ENCODE results near the gene ACOXL. TPM values are rescaled to one million over a fixed set of nuclear protein-coding genes. Genes with fewer than 3 reads are reported as not detected.
"Not testable (repeated sequence)": the region's sequence is repeated elsewhere in the genome, so short reads cannot be mapped to it uniquely, and the experiment has no call there.

ACOXL gene
- polyA plus RNA-seq, 4 donors, result 0.06 to 0.56 TPM; not detected in 2

- H3K4me1 ChIP-seq (ENCODE audit: control insufficient read depth in 3 of 3, insufficient read depth in 2 of 3, low read depth in 1 of 3, low read length in 2 of 3), result peaks cover 0 to 4% (median 0%) of the 10 kb centered on the region in 3 donors
- H3K36me3 ChIP-seq (ENCODE audit: control insufficient read depth in 3 of 3, insufficient read depth in 2 of 3, low read depth in 1 of 3, low read length in 3 of 3), result no peaks in the 10 kb centered on the region
- no peaks in the 10 kb centered on the region for H3K9me3 ChIP-seq (ENCODE audit: control insufficient read depth in 2 of 2, insufficient read depth in 1 of 2, low read depth in 1 of 2, low read length in 1 of 2)
- H3K27ac ChIP-seq (ENCODE audit: low read depth in 1 of 3, low read length in 2 of 3), result no peak overlapping the region
- DNase-seq (peak in 1 of 2 donors; percentile 22), FAIRE-seq (no peak)
- H3K4me3 ChIP-seq (ENCODE audit: low read depth in 1 of 3, low read length in 3 of 3), result no peak overlapping the region
- WGBS, 3 donors, result 85 to 88% (median 88%) methylated on average over 8 of the region's 8 CpGs
- no peaks in the 10 kb centered on the region for H3K27me3 ChIP-seq (ENCODE audit: control insufficient read depth in 3 of 3, insufficient read depth in 3 of 3, low read length in 3 of 3)
Measured at GRCh38 chr2:110852541-110853263, 120.3 kb downstream of the ACOXL start.

- Histone ChIP-seq H3K27ac (ENCODE audit: low read depth in 1 of 3, low read length in 2 of 3) (no peak overlapping the region), H3K27me3 (ENCODE audit: control insufficient read depth in 3 of 3, insufficient read depth in 3 of 3, low read length in 3 of 3) (peaks cover 0 to 4% (median 0%) of the 10 kb centered on the region in 3 donors), H3K36me3 (ENCODE audit: control insufficient read depth in 3 of 3, insufficient read depth in 2 of 3, low read depth in 1 of 3, low read length in 3 of 3) (no peaks in the 10 kb centered on the region), H3K4me3 (ENCODE audit: low read depth in 1 of 3, low read length in 3 of 3) (no peak overlapping the region), H3K4me1 (ENCODE audit: control insufficient read depth in 3 of 3, insufficient read depth in 2 of 3, low read depth in 1 of 3, low read length in 2 of 3) (peaks cover 0 to 4% (median 0%) of the 10 kb centered on the region in 3 donors), H3K9me3 (ENCODE audit: control insufficient read depth in 2 of 2, insufficient read depth in 1 of 2, low read depth in 1 of 2, low read length in 1 of 2) (no peaks in the 10 kb centered on the region)
- DNase-seq (peak; percentile 51 to 59), FAIRE-seq (no peak)
- 23 to 39% (median 23%) methylated on average over 5 of the region's 5 CpGs for WGBS, 3 donors
Measured at GRCh38 chr2:110853516-110853915, 121.1 kb downstream of the ACOXL start.

DNA sequence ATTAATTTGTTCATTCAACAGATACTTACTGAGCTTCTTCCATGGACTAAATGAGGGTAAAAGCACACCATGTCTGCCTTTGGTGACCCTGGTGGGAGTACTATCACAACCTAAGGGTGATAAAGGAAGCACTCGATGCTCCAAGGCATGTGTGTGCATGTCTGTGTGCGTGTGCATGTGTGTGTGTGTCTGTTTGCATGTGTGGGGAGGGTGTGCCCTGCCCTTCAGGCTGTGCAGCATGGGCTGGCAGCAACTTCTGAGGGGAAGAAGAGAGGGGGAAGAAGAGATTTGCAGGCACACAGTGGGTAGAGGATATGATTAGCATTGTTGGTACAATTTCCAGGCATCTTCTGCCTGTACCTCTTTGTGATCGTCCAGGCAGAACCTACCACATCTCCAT, 121.6 kb downstream of the ACOXL start:
- DNase-seq, result no peak
- Histone ChIP-seq H3K9me3 (ENCODE audit: control insufficient read depth in 2 of 2, insufficient read depth in 1 of 2, low read depth in 1 of 2, low read length in 1 of 2) (no peaks in the 10 kb centered on the region), H3K27me3 (ENCODE audit: control insufficient read depth in 3 of 3, insufficient read depth in 3 of 3, low read length in 3 of 3) (peaks cover 0 to 4% (median 0%) of the 10 kb centered on the region in 3 donors), H3K27ac (ENCODE audit: low read depth in 1 of 3, low read length in 2 of 3) (no peak overlapping the region), H3K4me1 (ENCODE audit: control insufficient read depth in 3 of 3, insufficient read depth in 2 of 3, low read depth in 1 of 3, low read length in 2 of 3) (peaks cover 0 to 2% (median 0%) of the 10 kb centered on the region in 3 donors), H3K36me3 (ENCODE audit: control insufficient read depth in 3 of 3, insufficient read depth in 2 of 3, low read depth in 1 of 3, low read length in 3 of 3) (no peaks in the 10 kb centered on the region), H3K4me3 (ENCODE audit: low read depth in 1 of 3, low read length in 3 of 3) (no peak overlapping the region)
- WGBS, 3 donors, result 86 to 89% (median 88%) methylated on average over 3 of the region's 3 CpGs
- FAIRE-seq, result no peak

- Histone ChIP-seq H3K27me3 (ENCODE audit: control insufficient read depth in 3 of 3, insufficient read depth in 3 of 3, low read length in 3 of 3) (peaks cover 0 to 4% (median 0%) of the 10 kb centered on the region in 3 donors), H3K36me3 (ENCODE audit: control insufficient read depth in 3 of 3, insufficient read depth in 2 of 3, low read depth in 1 of 3, low read length in 3 of 3) (no peaks in the 10 kb centered on the region), H3K27ac (ENCODE audit: low read depth in 1 of 3, low read length in 2 of 3) (no peak overlapping the region), H3K4me1 (ENCODE audit: control insufficient read depth in 3 of 3, insufficient read depth in 2 of 3, low read depth in 1 of 3, low read length in 2 of 3) (no peaks in the 10 kb centered on the region), H3K4me3 (ENCODE audit: low read depth in 1 of 3, low read length in 3 of 3) (no peak overlapping the region), H3K9me3 (ENCODE audit: control insufficient read depth in 2 of 2, insufficient read depth in 1 of 2, low read depth in 1 of 2, low read length in 1 of 2) (no peaks in the 10 kb centered on the region)
- FAIRE-seq (no peak), DNase-seq (peak; percentile 8 to 18)
Measured at GRCh38 chr2:110854355-110855081, 122.1 kb downstream of the ACOXL start.

- H3K9me3 ChIP-seq (ENCODE audit: control insufficient read depth in 2 of 2, insufficient read depth in 1 of 2, low read depth in 1 of 2, low read length in 1 of 2); H3K27ac ChIP-seq (ENCODE audit: low read depth in 1 of 3, low read length in 2 of 3); H3K4me1 ChIP-seq (ENCODE audit: control insufficient read depth in 3 of 3, insufficient read depth in 2 of 3, low read depth in 1 of 3, low read length in 2 of 3); H3K36me3 ChIP-seq (ENCODE audit: control insufficient read depth in 3 of 3, insufficient read depth in 2 of 3, low read depth in 1 of 3, low read length in 3 of 3); FAIRE-seq; DNase-seq; H3K27me3 ChIP-seq (ENCODE audit: control insufficient read depth in 3 of 3, insufficient read depth in 3 of 3, low read length in 3 of 3); H3K4me3 ChIP-seq (ENCODE audit: low read depth in 1 of 3, low read length in 3 of 3): not testable (repeated sequence)
- WGBS, 3 donors, result 91 to 94% (median 92%) methylated on average over 7 of the region's 7 CpGs
Measured at GRCh38 chr2:110855841-110856240, 123.5 kb downstream of the ACOXL start.

DNA sequence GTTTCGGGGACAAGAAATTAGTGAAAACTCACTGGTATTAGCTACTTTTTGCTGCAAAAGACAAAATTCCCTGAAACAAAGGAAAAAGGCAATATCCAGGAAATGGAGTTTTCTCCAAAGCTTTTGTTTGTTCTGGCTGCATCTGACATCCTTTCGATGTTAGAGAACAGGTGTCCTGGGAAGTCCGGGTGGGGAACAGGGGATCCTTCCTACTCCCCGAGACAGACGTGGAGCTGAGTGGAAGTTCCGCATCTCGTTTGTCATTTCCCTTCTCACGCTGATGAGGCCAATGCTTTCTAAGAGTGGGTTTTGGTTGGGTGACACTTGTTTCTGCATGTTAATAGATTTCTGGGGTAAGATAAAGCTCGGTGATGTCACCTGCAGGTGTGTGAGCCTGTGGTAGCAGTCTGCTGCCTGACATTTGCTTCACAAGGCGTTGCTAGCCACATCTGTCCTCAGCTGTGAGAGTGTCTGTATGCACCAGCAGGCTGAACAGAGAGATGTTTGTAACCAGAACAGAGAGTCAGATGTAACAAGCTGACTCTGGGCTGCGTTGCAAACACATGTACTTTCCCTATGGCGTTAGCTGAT, 125.9 kb downstream of the ACOXL start:
- Histone ChIP-seq H3K4me1 (ENCODE audit: control insufficient read depth in 3 of 3, insufficient read depth in 2 of 3, low read depth in 1 of 3, low read length in 2 of 3) (no peaks in the 10 kb centered on the region), H3K27me3 (ENCODE audit: control insufficient read depth in 3 of 3, insufficient read depth in 3 of 3, low read length in 3 of 3) (peaks cover 0 to 4% (median 4%) of the 10 kb centered on the region in 3 donors), H3K36me3 (ENCODE audit: control insufficient read depth in 3 of 3, insufficient read depth in 2 of 3, low read depth in 1 of 3, low read length in 3 of 3) (no peaks in the 10 kb centered on the region), H3K4me3 (ENCODE audit: low read depth in 1 of 3, low read length in 3 of 3) (no peak overlapping the region), H3K9me3 (ENCODE audit: control insufficient read depth in 2 of 2, insufficient read depth in 1 of 2, low read depth in 1 of 2, low read length in 1 of 2) (no peaks in the 10 kb centered on the region), H3K27ac (ENCODE audit: low read depth in 1 of 3, low read length in 2 of 3) (peak overlapping the region in 1 of 3 donors; percentile 7)
- 51 to 59% (median 58%) methylated on average over 12 of the region's 12 CpGs for WGBS, 3 donors
- DNase-seq (peak; percentile 11 to 63), FAIRE-seq (no peak)

DNA sequence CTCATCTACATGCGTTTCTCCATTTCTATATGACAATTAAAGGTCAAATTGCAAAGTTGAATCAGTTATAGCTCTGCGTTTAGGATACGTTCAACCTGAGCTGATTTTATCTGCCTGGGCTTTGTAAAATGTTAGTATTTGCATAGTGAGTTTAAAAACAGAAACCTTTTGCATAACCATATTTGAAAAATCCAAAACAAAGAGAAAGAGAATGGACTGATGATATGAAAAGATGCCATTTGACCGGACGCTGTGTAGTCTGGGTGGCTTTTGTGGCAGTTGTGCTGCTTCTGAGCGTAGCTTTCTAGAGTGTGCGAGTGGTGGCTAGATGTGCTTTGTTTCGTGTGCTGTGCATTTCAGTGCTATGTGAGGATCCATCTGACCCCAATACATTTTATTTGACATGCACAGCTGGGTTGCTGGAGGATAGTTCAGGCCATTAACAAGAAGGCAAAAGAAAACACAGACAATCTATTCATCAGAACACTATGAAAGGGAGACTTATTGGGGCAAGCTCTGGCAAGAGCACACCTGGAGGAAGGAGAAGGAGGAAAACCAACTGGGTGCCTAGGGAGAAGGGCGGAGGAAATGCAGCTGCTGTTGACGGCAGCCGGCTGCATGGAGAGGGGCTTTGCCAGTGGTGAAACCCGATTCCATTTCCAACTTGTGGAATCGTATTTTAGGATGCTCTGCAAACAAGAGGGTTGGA, 126.8 kb downstream of the ACOXL start:
- Histone ChIP-seq H3K4me3 (ENCODE audit: low read depth in 1 of 3, low read length in 3 of 3) (no peak overlapping the region), H3K27me3 (ENCODE audit: control insufficient read depth in 3 of 3, insufficient read depth in 3 of 3, low read length in 3 of 3) (peaks cover 0 to 4% (median 4%) of the 10 kb centered on the region in 3 donors), H3K36me3 (ENCODE audit: control insufficient read depth in 3 of 3, insufficient read depth in 2 of 3, low read depth in 1 of 3, low read length in 3 of 3) (no peaks in the 10 kb centered on the region), H3K9me3 (ENCODE audit: control insufficient read depth in 2 of 2, insufficient read depth in 1 of 2, low read depth in 1 of 2, low read length in 1 of 2) (no peaks in the 10 kb centered on the region), H3K4me1 (ENCODE audit: control insufficient read depth in 3 of 3, insufficient read depth in 2 of 3, low read depth in 1 of 3, low read length in 2 of 3) (no peaks in the 10 kb centered on the region), H3K27ac (ENCODE audit: low read depth in 1 of 3, low read length in 2 of 3) (peak overlapping the region in 1 of 3 donors; percentile 17)
- 60 to 69% (median 66%) methylated on average over 13 of the region's 13 CpGs for WGBS, 3 donors
- DNase-seq (peak in 1 of 2 donors; percentile 8), FAIRE-seq (no peak)

DNA sequence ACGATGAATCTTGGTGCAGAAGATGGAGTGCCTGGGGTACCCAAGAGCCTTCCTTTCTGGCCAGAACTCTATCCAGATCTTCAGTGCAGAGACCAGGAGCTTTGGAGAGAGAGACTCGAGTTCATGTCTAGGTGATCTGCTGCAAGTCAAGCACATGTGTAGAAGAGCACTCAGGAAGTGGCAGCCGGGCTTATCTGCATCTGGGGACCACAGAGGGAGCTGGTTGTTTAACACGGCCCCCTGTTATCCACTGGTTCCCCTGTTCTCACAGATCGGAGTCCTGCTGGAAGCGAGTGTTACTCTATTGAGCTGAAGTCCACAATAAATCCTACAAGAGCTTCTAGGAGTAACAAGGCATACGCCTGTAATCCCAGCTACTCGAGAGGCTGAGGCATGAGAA, 128.3 kb downstream of the ACOXL start:
- H3K4me3 ChIP-seq (ENCODE audit: low read depth in 1 of 3, low read length in 3 of 3), result no peak overlapping the region
- peaks cover 0 to 4% (median 4%) of the 10 kb centered on the region in 3 donors for H3K27me3 ChIP-seq (ENCODE audit: control insufficient read depth in 3 of 3, insufficient read depth in 3 of 3, low read length in 3 of 3)
- H3K4me1 ChIP-seq (ENCODE audit: control insufficient read depth in 3 of 3, insufficient read depth in 2 of 3, low read depth in 1 of 3, low read length in 2 of 3), result peaks cover 0 to 4% (median 3%) of the 10 kb centered on the region in 3 donors
- no peak for FAIRE-seq
- H3K27ac ChIP-seq (ENCODE audit: low read depth in 1 of 3, low read length in 2 of 3), result no peak overlapping the region
- no peaks in the 10 kb centered on the region for H3K9me3 ChIP-seq (ENCODE audit: control insufficient read depth in 2 of 2, insufficient read depth in 1 of 2, low read depth in 1 of 2, low read length in 1 of 2)
- peak in 1 of 2 donors; percentile 19 for DNase-seq
- WGBS, 3 donors, result 79 to 81% (median 79%) methylated on average over 8 of the region's 8 CpGs
- H3K36me3 ChIP-seq (ENCODE audit: control insufficient read depth in 3 of 3, insufficient read depth in 2 of 3, low read depth in 1 of 3, low read length in 3 of 3), result no peaks in the 10 kb centered on the region

Data from small intestine (tissue), 7 donors.